Activated T-cell treated with anti-CD3 and anti-CD28 coated beads for 4 hours (primary cell): Measurements from ENCODE around the gene GSE1.

Source experiments
- DNase-seq: peaks from one replicate; pipeline ENCODE4 v3.0.0-alpha.2; 2020

Gene GSE1

GRCh38 chr16:85664580-85665372, 51.7 kb downstream of the GSE1 start:
- DNase-seq, result no peak

GRCh38 chr16:85665373-85665740, 52.2 kb downstream of the GSE1 start:
- no peak for DNase-seq

GRCh38 chr16:85665929-85666328, 52.8 kb downstream of the GSE1 start:
- no peak for DNase-seq

GRCh38 chr16:85667261-85667660, 54.1 kb downstream of the GSE1 start:
- no peak for DNase-seq

GRCh38 chr16:85667841-85668413, 54.8 kb downstream of the GSE1 start:
- DNase-seq, result no peak

- DNase-seq, result no peak
These were observed 55.7 kb downstream of the GSE1 start for GRCh38 chr16:85668676-85669424.

GRCh38 chr16:85670840-85671239, 57.7 kb downstream of the GSE1 start:
- no peak for DNase-seq

GRCh38 chr16:85673529-85674417, 60.7 kb downstream of the GSE1 start:
- DNase-seq, result no peak

GRCh38 chr16:85674418-85674755, 61.3 kb downstream of the GSE1 start:
- no peak for DNase-seq

GRCh38 chr16:85674828-85675227, 61.7 kb downstream of the GSE1 start:
- no peak for DNase-seq

- no peak for DNase-seq
These were observed 62.2 kb downstream of the GSE1 start for GRCh38 chr16:85675251-85675874.

GRCh38 chr16:85676466-85676865, 63.3 kb downstream of the GSE1 start:
- no peak for DNase-seq

- DNase-seq, result no peak
These were observed 64.4 kb downstream of the GSE1 start for GRCh38 chr16:85677383-85677967.

- DNase-seq, result no peak
These were observed 64.9 kb downstream of the GSE1 start for GRCh38 chr16:85678016-85678415.

- no peak for DNase-seq
These were observed 65.7 kb downstream of the GSE1 start for GRCh38 chr16:85678821-85679220.

- DNase-seq, result no peak
These were observed 66.7 kb downstream of the GSE1 start for GRCh38 chr16:85679870-85680269.

- no peak for DNase-seq
These were observed 67.3 kb downstream of the GSE1 start for GRCh38 chr16:85680352-85680944.

- no peak for DNase-seq
These were observed 68.1 kb downstream of the GSE1 start for GRCh38 chr16:85681255-85681654.

GRCh38 chr16:85682516-85682915, 69.4 kb downstream of the GSE1 start:
- no peak for DNase-seq

- DNase-seq, result no peak
These were observed 70.2 kb downstream of the GSE1 start for GRCh38 chr16:85683363-85683762.

GRCh38 chr16:85685251-85685650, 72.1 kb downstream of the GSE1 start:
- DNase-seq, result no peak
